GM18861 (cell line): ENCODE data around the gene DNAJC1.
"Not testable (repeated sequence)": the region's sequence is repeated elsewhere in the genome, so short reads cannot be mapped to it uniquely, and the experiment has no call there.

Experiments used
- ATAC-seq: cut with Tn5 transposase; IDR thresholded peaks from one replicate; pipeline ENCODE4 v1.9.1; 2021; ENCODE audit not compliant: unreplicated experiment

DNAJC1 gene

DNA sequence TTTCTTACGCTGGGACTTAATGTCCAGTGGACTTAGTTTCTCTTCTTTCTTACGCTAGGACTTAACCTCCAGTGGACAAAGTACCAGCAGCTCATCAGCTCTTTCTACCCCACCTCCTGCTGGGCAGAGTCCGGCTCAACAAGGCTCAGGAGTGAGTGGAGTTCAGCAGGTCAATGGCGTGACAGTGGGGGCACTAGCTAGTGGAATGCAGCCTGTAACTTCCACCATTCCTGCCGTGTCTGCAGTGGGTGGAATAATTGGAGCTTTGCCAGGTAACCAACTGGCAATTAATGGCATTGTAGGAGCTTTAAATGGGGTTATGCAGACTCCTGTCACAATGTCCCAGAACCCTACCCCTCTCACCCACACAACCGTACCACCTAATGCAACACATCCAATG is 269.8 kb downstream of the DNAJC1 start:
- no peak for ATAC-seq

DNA sequence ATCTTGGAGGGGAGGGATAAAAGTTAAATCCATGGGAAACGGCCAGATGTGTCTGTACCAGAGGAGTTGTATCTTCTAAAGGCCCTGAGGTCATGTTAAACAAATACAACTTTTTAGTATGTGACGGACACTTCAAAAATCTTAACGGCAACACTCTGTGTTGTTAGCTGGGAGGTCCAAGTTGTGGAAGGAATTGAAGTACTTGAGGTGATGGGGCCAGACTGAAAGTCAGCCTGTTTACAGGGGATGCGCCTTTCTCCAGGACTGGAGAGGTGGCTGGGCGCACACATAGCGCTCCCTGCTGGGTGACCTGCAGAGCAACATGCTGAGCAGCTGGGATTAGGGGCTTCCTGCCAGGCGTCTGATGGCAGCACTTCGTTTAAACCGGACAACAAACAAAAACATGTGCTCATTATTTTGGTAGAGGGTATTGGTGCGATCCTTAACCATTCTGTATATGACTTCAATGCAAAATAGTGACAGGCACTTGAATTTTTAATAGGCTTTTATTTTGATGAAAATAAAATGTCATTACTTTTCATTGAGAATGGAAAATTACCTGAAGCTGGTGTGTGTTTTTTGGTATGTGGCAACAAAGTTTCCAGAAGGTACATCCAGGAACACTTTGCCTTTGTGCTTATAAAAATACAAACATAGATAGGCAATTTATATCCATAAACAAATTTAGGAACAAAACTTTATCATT is 271.3 kb downstream of the DNAJC1 start:
- ATAC-seq, result peak; percentile 93

DNA sequence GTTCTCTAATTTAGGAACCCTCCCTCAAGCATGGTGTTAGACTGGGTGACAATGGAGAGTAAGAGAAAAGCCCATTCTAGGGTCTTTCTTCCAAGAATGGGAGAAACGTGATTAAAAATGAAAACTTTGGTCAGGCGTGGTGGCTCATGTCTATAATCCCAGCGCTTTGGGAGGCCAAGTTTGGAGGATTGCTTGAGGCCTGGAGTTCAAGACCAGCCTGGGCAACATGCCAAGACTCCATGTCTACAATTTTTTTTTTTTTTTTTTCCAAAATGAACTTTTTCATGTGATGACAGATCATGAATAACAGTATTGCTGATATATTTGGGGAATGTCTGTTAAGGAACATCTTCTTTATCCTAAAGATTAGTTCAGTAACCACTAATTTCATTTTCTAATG is 274.9 kb downstream of the DNAJC1 start:
- no peak for ATAC-seq

DNA sequence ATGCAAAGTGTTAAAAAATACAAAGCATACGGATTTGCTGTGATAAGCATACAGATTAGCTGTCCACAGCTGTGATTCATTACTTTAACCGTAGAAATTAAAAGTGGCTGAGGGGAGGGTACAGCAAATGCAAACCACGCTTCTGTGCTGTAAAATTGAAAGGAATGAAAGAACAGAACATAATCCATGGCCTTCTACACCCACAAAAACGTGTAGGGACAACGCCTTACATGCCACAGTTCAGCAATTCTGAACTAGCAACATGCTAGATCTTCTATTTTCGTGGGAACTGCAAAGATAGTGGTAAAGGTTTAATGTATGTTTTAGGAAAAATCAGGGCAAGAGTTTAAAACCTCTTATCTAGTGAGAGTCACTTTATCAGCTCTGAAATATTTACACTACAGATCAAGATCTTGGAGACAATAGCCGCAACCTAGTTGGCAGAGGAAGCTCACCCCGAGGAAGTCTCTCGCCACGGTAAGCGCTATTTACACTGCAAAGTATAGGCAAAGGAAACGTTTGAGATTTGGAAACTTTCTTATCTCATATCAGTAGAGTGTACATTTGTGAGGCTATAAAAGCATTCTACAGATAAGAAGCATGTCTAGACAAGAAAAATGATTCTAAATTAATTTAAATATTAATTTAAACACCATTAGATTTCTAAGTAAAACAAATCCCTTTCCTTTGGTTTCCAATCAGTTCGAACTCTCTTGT is 275.9 kb downstream of the DNAJC1 start:
- no peak for ATAC-seq

DNA sequence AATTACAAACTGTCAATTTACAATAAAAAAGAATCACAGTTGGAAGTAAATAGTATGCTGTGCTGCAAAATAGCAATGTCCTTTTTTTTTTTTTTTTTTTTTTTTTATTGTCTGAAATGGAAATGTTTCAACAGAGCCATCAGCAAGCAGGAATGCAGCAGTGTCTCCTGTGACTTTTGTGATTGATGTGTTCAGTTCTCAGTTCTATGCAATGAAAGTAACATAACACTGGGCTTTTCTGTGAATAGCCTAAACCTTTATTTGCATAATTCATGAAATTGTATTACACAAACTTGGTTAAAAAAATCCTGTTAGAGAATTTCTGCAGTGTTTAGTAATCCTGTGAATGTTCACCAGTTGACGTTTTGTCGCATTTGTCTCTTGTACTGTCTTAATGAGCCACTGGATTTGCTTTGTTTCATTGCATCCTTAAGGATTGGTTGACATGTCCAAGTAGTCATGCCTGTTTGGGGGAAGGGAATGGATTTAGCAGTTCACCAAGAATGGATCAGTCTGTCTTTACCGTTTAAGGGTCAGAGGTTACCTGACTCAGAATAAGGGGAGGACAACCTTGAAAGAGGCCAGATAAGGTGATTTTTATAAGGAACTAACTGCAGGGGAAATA is 276.8 kb downstream of the DNAJC1 start:
- no peak for ATAC-seq

DNA sequence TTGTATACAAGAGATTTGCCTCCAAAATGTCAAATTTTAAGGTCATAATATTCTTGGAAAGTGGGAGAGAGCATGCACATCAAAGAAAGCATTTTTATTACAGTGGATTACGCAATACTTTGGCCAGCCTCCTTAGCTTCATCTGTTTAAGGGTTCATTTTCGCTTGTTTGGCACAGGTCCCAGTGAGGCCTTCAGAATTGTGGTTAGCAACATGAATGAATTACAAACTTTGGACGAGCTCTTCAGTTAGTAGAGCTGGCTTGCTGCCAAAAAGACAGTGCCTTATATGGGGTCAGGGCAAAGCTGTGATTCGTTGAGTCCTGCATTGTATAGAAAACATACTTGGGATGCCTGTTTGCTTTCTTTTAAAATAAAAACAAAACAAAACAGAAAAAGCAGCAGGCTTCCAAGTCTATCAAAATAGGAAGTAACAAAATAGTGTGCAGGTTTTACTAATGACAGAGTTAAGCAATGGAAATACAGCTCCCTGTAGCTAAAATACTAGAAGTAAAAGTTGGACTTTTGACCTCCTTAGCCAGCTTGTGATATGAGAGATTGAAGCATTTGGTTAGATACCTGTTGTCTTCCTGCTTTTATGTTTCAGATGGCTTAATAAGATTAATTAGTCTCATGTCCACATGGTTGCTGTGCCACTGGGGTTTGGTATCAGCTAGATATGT is 278.7 kb downstream of the DNAJC1 start:
- ATAC-seq, result peak; percentile 95

DNA sequence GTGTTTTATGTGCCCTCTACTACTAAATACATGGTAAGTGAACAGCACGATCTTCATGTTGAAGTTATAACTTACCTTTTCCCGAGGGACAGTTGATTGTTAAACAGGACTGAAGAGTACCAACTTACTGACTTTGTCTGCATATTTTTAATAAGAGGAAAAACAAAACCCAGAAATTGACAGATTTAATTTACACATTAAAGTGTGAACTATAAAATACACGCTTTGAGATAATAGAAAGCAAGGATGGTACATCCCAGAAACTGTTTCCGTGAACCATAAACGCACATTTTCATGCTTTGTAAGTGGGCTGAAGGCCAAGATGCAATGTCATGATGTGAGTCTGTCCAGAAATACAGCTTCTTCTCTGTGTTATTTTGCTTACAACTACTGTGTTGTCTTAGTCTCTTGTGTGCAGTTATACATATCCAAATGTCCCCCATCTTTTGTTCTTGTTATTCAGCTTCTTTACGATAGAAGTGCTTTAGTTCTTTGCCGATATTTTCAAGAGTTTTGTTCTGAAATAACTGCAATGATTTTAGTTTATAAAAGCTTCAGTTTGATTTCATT is 279.4 kb downstream of the DNAJC1 start:
- ATAC-seq, result no peak

DNA sequence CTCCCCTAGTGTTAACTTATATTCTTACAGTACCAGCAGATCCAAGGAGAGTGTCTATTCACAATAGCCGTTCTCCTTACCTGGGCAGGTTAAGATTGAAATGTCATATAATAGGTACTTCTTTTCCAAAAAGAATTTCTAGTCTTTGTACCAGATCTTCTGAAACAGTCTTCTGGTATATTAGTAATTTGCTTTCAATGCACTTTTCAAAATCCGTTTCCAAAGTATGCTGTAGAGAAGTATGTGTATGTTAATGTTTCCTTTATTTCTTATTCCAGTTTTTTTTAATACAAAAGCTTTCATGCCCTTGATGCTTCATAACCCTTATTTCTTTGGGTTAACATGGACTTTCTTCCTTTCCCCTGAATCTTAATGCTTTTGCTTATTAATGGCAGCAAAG is 281.3 kb downstream of the DNAJC1 start:
- ATAC-seq, result no peak

DNA sequence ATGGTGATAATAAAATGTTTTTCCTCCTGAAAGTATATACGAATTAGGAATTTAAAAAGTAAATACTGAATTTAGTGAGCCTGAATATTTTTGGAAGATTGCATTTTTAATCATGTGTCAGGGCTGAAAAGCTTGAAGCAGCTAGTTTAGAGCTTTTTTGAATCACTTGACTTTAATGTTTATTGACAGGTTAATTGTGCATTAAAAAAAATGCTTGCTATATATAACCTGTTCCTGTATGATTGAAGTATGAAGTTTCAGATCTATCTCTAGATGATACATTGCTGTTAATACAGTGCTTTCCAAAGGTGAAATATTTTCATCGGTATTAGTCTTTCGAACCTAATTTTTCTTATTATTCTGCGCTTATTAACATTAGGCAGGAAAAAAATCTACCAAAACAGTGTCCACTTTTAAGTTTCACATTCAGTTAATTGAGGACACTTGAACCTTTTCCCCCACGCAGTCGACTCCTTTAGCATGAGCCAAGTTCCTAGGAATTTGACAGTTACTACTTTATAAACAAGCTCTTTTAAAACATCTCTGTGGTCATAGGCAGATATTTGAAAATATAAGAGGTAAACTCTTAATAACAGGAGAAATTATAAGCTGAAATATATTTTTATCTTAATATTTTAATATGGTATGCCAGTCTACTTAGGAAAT is 282.4 kb downstream of the DNAJC1 start:
- ATAC-seq, result no peak

DNA sequence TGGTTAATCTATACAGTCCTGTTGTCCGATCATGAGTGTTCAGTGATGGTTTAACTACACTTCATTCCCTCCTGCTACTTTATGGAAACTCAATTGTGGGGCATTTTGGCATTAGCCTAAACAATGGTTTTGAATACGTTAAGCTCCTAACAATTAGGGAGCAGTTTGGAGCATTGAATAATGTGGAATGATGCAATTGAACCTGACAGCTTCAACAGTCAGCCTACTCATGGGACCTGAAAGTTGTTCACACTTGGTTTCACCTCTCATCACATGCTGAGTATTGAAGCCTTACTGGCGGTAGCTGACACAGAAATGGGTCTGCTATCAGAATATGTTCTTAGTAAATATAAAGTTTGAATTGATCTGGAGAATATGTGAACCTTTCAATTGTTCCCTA is 283.4 kb downstream of the DNAJC1 start:
- ATAC-seq, result no peak

DNA sequence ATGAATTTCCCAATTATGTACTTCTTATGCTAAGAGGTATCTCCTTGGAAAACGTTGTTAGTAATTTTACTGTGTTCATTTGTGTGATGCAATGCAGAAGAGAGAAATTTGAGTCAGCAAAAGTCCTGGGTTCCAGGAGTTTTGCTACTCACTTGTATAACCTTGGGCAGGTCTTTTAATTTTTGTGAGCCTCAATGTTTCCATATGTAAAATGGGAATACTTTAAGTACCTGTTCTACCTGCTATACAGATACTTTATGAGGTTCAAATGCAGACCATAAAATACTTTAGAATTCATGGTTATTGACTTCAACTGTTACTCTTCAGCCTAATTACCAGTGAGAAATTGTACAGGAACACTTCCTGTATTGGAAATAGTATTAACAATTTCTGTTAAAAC is 284.0 kb downstream of the DNAJC1 start:
- ATAC-seq, result no peak

DNA sequence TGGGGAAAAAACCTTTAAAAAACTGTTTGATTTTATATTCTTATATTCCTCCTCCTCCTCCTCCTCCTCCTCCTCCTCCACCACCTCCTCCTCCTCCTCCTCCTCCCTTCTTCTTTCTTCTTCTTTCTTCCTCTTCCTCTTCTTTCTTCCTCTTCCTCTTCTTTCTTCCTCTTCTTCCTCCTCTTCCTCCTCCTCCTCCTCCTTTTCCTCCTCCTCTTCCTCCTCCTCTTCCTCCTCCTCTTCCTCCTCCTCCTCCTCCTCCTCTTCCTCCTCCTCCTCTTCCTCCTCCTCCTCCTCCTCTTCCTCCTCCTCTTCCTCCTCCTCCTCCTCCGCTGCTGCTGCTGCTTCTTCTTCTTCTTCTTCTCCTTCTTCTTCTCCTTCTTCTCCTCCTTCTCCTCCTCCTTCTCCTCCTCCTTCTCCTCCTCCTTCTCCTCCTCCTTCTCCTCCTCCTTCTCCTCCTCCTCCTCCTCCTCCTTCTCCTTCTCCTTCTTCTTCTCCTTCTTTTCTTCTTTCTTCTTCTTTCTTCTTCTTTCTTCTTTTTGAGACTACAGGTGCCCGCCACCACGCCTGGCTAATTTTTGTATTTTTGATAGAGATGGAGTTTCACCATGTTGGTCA is 286.0 kb downstream of the DNAJC1 start:
- not testable (repeated sequence) for ATAC-seq

DNA sequence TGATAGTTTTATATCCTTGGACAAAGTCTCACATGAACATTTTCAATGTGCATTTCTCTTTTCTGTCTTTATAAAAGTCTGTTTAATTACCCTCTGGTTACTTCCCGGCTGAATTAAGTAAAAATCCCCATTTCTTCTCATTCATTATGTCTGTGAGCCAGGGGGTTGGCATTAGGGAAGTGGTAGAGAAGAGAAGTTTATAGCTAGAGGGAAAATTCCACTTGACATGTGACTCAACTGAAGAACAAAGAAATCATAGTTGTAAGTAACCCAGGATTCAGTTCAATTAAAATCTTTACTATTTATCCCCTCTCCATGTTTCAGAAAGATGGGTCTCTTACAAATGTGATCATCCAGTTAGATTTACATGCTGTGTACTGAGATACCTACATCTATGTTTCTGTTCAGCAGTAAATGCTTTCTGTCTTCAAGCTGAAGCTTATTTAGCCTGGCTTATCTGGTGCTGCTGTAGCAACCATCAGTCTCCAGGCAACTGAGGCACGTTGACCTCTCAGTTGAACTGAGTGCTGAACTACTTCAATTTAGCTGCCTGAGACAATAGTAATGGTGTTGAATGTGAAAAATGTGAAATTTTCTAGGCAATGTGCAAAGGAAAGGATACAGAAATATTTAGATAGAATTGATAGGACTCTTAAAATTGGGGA is 287.9 kb downstream of the DNAJC1 start:
- ATAC-seq, result no peak

DNA sequence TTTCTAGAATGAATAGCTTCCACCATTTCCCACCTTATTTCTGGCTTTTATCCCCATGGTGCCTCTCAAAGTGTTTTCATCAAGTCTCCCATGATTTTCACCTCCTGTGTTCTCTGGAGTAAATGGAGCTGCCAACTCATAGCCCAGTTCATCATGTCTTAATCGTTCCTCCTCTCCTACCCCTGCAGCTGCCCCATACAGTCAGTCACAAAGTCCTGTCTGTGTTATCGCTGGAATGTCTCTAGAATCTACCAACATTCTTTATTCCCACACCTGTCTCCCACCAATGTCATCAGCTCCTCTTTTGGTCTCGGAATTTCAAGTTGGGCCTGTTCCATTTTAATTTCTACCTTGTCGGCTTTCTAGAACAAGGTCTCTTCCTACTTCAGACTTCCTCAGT is 290.6 kb downstream of the DNAJC1 start:
- ATAC-seq, result no peak

DNA sequence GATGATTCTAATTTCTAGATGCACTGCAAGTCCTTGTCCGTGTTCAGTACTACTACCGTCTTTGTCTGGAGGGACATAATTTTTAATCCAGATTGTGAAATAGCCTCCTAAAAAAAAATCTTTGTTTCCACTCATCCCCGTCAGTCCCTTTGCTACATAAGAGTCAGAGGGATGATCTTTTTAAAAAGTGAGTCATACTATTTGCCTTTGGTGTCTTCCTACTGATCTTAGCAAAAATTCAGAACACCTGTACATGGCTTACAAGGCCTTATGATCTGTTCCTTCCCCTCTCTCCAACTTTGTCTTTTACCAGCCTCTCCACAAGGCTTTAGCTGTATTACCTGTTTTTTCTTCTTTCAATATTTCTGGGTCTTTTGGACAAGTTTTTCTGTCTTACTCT is 296.0 kb downstream of the DNAJC1 start:
- no peak for ATAC-seq
